HG02970 (cell line): ENCODE results near the gene STAMBP.
"Not testable (repeated sequence)": the region's sequence is repeated elsewhere in the genome, so short reads cannot be mapped to it uniquely, and the experiment has no call there.

Source experiments
- ATAC-seq: cut with Tn5 transposase; IDR thresholded peaks from one replicate; pipeline ENCODE4 v1.9.1; 2021; ENCODE audit warnings: mild to moderate bottlenecking, moderate library complexity, moderate number of reproducible peaks; ENCODE audit not compliant: unreplicated experiment, low FRiP score

Gene STAMBP

DNA sequence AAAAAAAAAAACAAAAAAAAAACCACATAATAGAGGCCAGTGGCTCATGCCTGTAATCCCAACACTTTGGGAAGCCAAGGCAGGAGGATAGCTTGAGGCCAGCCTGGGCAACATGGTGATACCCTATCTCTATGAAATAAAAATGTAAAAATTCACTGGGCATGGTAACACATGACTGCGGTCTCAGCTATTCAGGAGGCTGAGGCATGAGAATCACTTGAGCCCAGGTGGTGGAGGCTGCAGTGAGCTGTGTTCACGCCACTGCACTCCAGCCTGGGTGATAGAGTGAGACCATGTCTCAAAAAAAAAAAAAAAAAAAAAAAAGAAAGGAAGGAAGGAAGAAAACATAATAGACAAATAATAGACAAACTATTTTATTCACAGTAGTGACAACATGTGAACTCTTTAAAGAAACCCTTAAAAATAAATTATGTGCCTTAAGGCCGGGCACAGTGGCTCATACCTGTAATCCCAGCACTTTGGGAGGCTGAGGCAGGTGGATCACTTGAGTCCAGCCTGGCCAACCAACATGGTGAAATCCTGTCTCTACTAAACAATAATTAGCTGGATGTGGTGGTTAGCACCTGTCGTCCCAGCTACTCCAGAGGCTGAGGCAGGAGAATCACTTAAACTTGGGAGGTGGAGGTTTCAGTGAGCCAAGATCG, 75.3 kb downstream of the STAMBP start:
- ATAC-seq = not testable (repeated sequence)

GRCh38 chr2:73904952-73905351, 76.2 kb downstream of the STAMBP start:
- ATAC-seq = no peak

DNA sequence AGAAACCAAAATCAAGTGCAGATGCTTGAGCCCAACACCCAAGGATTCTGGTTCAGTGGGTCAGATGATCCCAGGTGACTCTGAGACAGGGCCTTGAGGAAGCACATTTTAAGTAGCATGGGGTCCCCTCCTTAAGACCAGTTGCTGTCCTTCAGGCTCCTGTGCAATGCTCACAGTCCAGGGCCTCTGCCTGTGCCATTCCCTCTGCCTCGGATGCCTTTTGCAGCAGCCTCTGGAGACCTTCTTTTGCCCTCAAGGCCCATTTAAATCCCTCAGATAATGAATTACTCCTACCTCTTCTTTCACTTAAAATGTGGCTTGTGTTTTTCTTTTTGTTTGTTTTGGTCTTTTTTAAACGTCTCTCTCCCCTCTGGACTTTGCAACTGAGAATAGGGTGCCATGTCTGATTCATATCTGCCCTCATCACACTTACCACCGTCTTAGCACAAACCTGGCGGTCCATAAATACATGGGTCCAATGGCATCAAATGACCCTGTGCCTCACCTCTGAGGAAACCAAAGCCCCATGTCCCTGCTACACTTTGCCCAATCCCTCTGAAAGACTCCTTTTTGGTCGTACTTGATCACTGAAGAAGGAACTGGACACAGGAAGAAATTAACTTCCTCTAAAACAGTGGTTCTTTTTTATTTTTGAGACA, 78.2 kb downstream of the STAMBP start:
- no peak for ATAC-seq

GRCh38 chr2:73907840-73908452, 79.2 kb downstream of the STAMBP start:
- ATAC-seq = no peak

- ATAC-seq = no peak
Measured at GRCh38 chr2:73908689-73909652, 80.2 kb downstream of the STAMBP start.

- no peak for ATAC-seq
Measured at GRCh38 chr2:73910873-73911547, 82.2 kb downstream of the STAMBP start.

DNA sequence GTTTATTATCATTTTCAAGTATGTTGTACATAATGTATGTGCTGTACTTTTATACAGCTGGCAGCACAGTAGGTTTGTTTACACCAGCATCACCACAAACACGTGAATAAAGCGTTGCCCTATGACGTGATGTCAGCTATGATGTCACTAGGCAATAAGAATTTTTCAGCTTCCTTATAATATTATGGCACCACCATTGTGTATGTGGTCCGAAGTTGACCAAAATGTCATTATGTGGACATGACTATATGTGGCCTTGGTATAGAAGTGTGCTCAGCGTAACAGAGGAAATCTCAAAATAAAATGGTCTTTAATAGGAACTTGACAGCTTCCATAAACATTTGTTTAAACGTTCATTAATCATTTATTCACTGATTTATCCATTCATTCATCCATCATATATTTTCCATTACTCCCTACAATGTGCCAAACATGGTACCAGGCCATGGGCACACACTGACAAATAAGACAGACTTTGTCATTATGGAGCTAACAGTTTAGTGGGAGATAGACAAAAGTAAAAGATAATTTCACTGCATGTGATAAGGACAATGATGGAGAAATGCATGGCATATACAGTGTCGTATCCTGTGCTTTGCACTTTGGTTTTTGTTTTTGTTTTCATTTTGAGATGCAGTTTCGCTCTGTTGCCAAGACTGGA, 82.9 kb downstream of the STAMBP start:
- no peak for ATAC-seq

DNA sequence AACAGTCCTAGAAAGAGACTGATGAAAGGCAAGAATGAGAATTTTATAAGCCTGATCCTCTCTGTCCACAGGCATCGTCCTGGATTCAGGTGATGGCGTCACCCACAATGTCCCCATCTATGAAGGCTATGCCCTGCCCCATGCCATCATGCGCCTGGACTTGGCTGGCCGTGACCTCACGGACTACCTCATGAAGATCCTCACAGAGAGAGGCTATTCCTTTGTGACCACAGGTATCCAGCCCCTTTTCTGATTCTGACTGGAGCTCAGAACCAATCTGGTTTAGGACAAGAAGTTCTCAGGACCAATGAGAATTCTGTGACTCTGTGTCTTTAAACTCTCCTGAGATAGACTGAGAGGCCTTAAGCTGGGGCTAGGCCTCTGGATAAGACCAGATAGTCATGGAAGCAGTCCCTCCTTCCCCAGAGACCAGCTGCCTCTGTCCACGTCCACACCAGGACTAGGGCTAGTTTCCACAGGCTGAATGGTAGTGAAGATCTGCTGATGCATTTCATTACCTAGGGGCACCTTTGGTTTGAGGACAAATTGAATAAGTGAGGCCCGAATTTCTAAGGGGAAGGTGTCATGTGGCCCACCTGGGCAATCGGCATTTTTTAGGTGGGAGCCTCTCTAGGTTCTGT, 84.8 kb downstream of the STAMBP start:
- ATAC-seq = no peak

GRCh38 chr2:73914667-73915066, 85.9 kb downstream of the STAMBP start:
- ATAC-seq = no peak

DNA sequence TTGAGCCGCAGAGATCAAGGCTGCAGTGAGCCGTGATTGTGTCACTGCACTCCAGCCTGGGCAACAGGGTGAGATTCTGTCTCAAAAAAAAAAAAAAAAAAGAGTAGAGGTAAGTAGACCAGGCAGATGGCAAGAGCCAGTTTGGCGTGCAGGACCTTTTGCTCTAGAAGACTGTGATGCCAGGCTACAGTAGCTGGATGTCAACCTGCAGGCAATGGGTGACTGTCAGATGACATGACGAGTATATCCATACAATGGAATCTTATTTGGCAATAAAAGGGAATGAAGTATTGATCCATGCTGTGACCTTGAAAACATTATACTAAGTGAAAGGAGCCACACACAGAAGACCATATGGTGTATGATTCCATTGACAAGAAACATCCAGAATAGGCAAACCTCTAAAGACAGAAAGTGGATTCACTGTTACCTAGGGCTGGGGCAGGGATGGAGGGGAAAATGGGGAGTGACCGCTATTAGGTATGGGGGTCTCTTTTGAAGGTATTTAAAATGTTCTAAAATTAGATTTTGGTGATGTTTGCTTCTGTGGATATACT, 86.8 kb downstream of the STAMBP start:
- ATAC-seq = no peak

- ATAC-seq = no peak
Measured at GRCh38 chr2:73916666-73917065, 87.9 kb downstream of the STAMBP start.

DNA sequence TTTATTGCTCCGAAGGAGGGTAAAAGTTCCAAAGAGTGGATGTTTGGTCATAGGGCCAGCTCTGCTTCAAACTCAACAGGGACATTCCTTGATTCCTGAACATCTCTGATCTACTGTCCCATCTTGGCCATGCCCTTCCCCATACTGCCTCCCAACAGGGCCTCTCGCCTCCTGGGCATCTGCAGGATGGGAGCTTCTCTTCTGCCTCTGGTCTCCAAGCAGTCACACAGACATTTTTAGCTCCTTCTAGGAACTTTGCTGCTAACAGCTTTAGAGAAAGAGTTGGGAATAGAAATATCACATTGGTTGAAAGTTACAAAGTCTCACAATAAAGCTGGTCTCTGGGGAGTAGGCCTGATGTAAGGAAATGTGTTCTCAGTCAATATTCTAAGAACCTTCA, 88.5 kb downstream of the STAMBP start:
- ATAC-seq = no peak

DNA sequence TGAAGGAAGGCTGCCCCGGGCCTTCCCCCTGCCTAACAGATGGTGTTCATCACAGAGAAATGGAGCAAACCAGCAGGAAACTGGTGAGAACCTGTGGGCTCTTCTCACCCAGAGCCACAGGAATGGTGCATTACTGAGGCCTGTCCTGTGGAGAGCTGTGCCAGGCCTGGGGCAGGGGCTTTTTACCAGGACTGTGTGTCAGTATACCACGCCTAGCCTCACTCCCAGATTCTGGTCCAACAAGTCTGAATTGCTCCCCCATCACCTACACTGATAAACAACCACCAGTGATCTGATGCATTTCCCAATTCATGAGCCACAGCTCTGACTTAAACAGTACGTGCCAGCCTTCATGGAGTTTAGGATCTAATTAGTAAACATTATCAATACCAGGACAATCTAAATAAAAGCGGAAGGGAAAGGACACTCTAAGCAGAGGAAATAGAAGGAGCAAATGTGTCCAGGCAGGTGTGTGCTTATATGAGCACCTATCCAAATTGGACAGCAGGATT, 89.0 kb downstream of the STAMBP start:
- ATAC-seq = no peak

GRCh38 chr2:73918856-73919255, 90.1 kb downstream of the STAMBP start:
- no peak for ATAC-seq

DNA sequence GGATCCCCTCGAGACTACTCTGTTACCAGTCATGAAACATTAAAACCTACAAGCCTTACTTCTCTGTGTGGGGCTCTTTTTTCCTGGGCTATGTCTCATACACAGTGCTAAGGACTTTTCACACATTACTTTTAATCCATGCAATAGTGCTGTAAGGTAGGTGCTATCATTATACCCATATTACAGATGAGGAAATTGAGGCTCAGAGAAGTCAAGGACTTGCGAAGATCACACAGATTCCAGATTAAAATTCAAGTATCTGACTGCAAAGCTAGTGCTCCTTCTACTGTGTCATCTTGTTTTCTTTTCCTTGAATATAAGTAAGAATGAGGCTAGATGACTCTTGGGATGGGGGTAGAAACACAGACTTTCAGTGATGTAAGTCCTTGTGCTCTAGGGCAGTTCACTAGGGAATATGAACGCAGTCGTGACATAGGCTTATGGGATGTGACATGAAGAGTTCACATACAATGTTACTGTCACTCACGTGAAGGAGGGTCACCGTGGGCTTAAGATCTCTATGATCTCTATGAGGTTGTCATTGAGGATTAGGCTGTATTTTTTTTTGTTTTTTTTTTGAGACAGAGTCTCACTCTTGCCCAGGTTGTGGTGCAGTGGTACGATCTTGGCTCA, 91.0 kb downstream of the STAMBP start:
- ATAC-seq = no peak

- no peak for ATAC-seq
Measured at GRCh38 chr2:73920577-73921545, 92.1 kb downstream of the STAMBP start.

DNA sequence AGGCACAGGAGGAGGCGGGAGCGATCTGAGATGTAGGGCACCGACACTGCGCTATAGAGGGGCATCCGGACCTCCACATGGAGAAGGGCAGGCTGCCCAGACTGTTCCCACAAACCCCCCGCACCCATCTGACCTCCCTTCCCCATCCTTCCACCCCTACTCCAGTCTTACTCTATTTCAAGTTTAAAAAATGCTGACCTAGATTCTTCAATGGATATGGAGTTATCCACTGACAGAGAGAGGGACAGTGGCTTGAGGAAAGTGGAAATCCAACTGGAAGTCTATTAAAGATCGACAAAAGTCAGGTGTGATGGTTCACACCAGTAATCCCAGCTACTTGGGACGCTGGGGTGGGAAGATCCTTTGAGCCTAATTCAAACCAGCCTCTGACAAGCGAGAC, 92.8 kb downstream of the STAMBP start:
- ATAC-seq = no peak
